WTC11 (cell line): Measurements from ENCODE around the gene FOXP1. TPM values are rescaled to one million over a fixed set of nuclear protein-coding genes. Genes with fewer than 3 reads are reported as not detected.

Experiments used
- ATAC-seq: fragments of 200-7000 bp; cut with Tn5 transposase; 2 replicates; pipeline ENCODE4 v1.10.0; 2021; ENCODE audit warnings: mild to moderate bottlenecking, moderate library complexity
- CTCF ChIA-PET: fragments of 300-600 bp; sonication (Branson Sonifier 250); formaldehyde crosslinking; loops from one replicate; lab custom pipeline; 2021; ENCODE audit warnings: antibody characterized with exemption; lab: Charles Lee
- POLR2A ChIA-PET: fragments of 350-600 bp; sonication (Branson Sonifier 250); formaldehyde crosslinking; loops from one replicate; lab custom pipeline; 2021; ENCODE audit warnings: antibody characterized with exemption; lab: Charles Lee
- DNase-seq: peaks from one replicate; pipeline ENCODE4 v3.0.0; 2021; ENCODE audit warnings: low spot score
- H3K27ac Mint-ChIP-seq: 2 replicates; pipeline ENCODE4 v1.8.0; 2021; ENCODE audit warnings: mixed read lengths
- H3K27me3 Mint-ChIP-seq: 2 replicates; pipeline ENCODE4 v1.8.0; 2021; ENCODE audit warnings: low read depth, mild to moderate bottlenecking, moderate library complexity, mixed read lengths
- H3K36me3 Mint-ChIP-seq: 2 replicates; pipeline ENCODE4 v1.8.0; 2021; ENCODE audit warnings: mixed read lengths
- H3K4me1 Mint-ChIP-seq: 2 replicates; pipeline ENCODE4 v1.8.0; 2022; ENCODE audit warnings: mixed read lengths
- H3K4me3 Mint-ChIP-seq: 2 replicates; pipeline ENCODE4 v1.8.0; 2021; ENCODE audit warnings: mild to moderate bottlenecking, moderate library complexity, mixed read lengths
- H3K9me3 Mint-ChIP-seq: 2 replicates; pipeline ENCODE4 v1.8.0; 2021; ENCODE audit warnings: mixed read lengths
- ATF1 ChIP-seq: sonication (generic); formaldehyde crosslinking; IDR thresholded peaks from 2 replicates; pipeline ENCODE4 v1.8.1; 2023; ENCODE audit warnings: mild to moderate bottlenecking, moderate library complexity, missing genetic modification reagents
- FOXP1 ChIP-seq: sonication (generic); formaldehyde crosslinking; IDR thresholded peaks from 2 replicates; pipeline ENCODE4 v1.8.0; 2022; ENCODE audit warnings: missing genetic modification reagents, mild to moderate bottlenecking, moderate library complexity, borderline replicate concordance
- GTF2I ChIP-seq: fragments of 250-450 bp; sonication (Bioruptor Pico); conservative IDR thresholded peaks from 2 replicates; pipeline ENCODE4 v1.4.0; 2021; ENCODE audit warnings: mild to moderate bottlenecking
- IRF2 ChIP-seq: sonication (generic); formaldehyde crosslinking; IDR thresholded peaks from 2 replicates; pipeline ENCODE4 v1.8.0; 2022; ENCODE audit warnings: low read depth, missing genetic modification reagents, borderline replicate concordance
- JAZF1 ChIP-seq: fragments of 250-450 bp; sonication (Bioruptor Pico); IDR thresholded peaks from 2 replicates; pipeline ENCODE4 v1.9.0; 2021; ENCODE audit warnings: moderate library complexity, mild to moderate bottlenecking, inconsistent platforms
- JUN ChIP-seq: sonication (generic); formaldehyde crosslinking; IDR thresholded peaks from 2 replicates; pipeline ENCODE4 v1.8.0; 2023; ENCODE audit warnings: mild to moderate bottlenecking, missing genetic modification reagents
- KAT7 ChIP-seq: sonication (generic); formaldehyde crosslinking; IDR thresholded peaks from 2 replicates; pipeline ENCODE4 v1.8.1; 2023; ENCODE audit warnings: missing genetic modification reagents, mild to moderate bottlenecking, borderline replicate concordance
- SOX15 ChIP-seq: fragments of 250-450 bp; sonication (Bioruptor Pico); IDR thresholded peaks from 2 replicates; pipeline ENCODE4 v1.9.0; 2021; ENCODE audit warnings: mild to moderate bottlenecking
- TEAD4 ChIP-seq: sonication (generic); formaldehyde crosslinking; IDR thresholded peaks from 2 replicates; pipeline ENCODE4 v1.8.0; 2022; ENCODE audit warnings: mild to moderate bottlenecking, missing genetic modification reagents
- ZBTB21 ChIP-seq: sonication (generic); formaldehyde crosslinking; IDR thresholded peaks from 2 replicates; pipeline ENCODE4 v1.8.1; 2023; ENCODE audit warnings: mild to moderate bottlenecking, missing genetic modification reagents, borderline replicate concordance
- ZNF138 ChIP-seq: sonication (generic); formaldehyde crosslinking; conservative IDR thresholded peaks from 2 replicates; pipeline ENCODE4 v1.8.1; 2022; ENCODE audit warnings: mild to moderate bottlenecking, moderate library complexity, missing genetic modification reagents
- ZNF232 ChIP-seq: sonication (generic); formaldehyde crosslinking; IDR thresholded peaks from 2 replicates; pipeline ENCODE4 v1.8.0; 2022; ENCODE audit warnings: mild to moderate bottlenecking, missing genetic modification reagents
- ZNF317 ChIP-seq: sonication (generic); formaldehyde crosslinking; IDR thresholded peaks from 2 replicates; pipeline ENCODE4 v1.8.1; 2023; ENCODE audit warnings: low read depth, mild to moderate bottlenecking, moderate library complexity, missing genetic modification reagents, borderline replicate concordance
- total RNA-seq: library from RNA; stranded (reverse); gene quantifications from 3 replicates; pipeline ENCODE4 v1.2.3, GENCODE V29; 2021
- TF ChIP-seq, protein P1 (sequence below): sonication (generic); formaldehyde crosslinking; IDR thresholded peaks from 2 replicates; pipeline ENCODE4 v1.8.1; 2023; ENCODE audit warnings: mild to moderate bottlenecking, missing genetic modification reagents, moderate library complexity
- TF ChIP-seq, protein P2 (sequence below): sonication (generic); formaldehyde crosslinking; conservative IDR thresholded peaks from 2 replicates; pipeline ENCODE4 v1.8.1; 2023; ENCODE audit warnings: mild to moderate bottlenecking, low read depth, missing genetic modification reagents, moderate library complexity
- TF ChIP-seq, protein P3 (sequence below): sonication (generic); formaldehyde crosslinking; IDR thresholded peaks from 2 replicates; pipeline ENCODE4 v1.8.0; 2022; ENCODE audit warnings: mild to moderate bottlenecking, missing genetic modification reagents
- TF ChIP-seq, protein P4 (sequence below): sonication (generic); formaldehyde crosslinking; IDR thresholded peaks from 2 replicates; pipeline ENCODE4 v1.8.0; 2022; ENCODE audit warnings: mild to moderate bottlenecking, missing genetic modification reagents
- TF ChIP-seq, protein P5 (sequence below): sonication (generic); formaldehyde crosslinking; IDR thresholded peaks from 2 replicates; pipeline ENCODE4 v1.8.1; 2023; ENCODE audit warnings: mild to moderate bottlenecking, missing genetic modification reagents, moderate library complexity
- TF ChIP-seq, protein P6 (sequence below): fragments of 250-450 bp; sonication (Bioruptor Pico); conservative IDR thresholded peaks from 2 replicates; pipeline ENCODE4 v1.9.0; 2021; ENCODE audit warnings: mild to moderate bottlenecking
- TF ChIP-seq, protein P7 (sequence below): sonication (generic); formaldehyde crosslinking; IDR thresholded peaks from 2 replicates; pipeline ENCODE4 v1.8.1; 2023; ENCODE audit warnings: mild to moderate bottlenecking, moderate library complexity, missing genetic modification reagents

The FOXP1 gene
- total RNA-seq, 1 experiment from 2014 or later: 25.8 TPM

DNA sequence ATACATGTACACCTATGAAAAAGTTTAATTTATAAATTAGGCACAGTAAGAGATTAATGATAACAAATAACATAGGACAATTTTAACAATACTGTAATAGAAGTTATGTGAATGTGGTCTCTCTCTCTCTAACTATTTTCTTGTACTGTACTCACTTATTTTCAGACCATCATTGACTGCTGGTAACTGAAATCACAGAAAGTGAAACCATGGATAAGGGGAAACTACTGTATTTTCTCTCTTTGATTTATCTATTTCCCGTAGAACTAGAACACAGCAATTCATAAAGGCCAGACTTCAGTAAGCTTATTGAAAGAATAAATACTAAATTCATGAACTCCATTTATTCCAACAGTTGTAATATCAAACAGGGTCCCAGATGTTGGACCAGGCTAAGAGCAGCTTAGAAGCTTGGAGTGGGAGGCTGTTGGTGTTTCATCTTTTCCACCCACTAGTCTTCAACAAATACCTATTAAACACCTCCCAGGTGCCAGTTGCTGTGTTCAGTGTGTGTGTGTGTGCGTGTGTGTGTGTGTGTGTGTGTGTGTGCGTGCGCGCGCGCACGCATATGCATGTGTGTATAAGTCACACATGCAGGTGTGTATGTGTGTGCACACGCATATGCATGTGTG lies 235.4 kb downstream of the FOXP1 start:
- no peak for TF ChIP-seq TEAD4 (CRISPR knock-in tag)
- TF ChIP-seq ZNF232 (CRISPR knock-in tag): no peak
- TF ChIP-seq, protein P1, sequence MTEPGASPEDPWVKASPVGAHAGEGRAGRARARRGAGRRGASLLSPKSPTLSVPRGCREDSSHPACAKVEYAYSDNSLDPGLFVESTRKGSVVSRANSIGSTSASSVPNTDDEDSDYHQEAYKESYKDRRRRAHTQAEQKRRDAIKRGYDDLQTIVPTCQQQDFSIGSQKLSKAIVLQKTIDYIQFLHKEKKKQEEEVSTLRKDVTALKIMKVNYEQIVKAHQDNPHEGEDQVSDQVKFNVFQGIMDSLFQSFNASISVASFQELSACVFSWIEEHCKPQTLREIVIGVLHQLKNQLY (CRISPR knock-in tag): no peak
- no peak for TF ChIP-seq JUN
- no peak for TF ChIP-seq IRF2 (CRISPR knock-in tag)
- no peak for TF ChIP-seq ZNF138
- no peak for TF ChIP-seq ZBTB21 (CRISPR knock-in tag)
- TF ChIP-seq, protein P2, sequence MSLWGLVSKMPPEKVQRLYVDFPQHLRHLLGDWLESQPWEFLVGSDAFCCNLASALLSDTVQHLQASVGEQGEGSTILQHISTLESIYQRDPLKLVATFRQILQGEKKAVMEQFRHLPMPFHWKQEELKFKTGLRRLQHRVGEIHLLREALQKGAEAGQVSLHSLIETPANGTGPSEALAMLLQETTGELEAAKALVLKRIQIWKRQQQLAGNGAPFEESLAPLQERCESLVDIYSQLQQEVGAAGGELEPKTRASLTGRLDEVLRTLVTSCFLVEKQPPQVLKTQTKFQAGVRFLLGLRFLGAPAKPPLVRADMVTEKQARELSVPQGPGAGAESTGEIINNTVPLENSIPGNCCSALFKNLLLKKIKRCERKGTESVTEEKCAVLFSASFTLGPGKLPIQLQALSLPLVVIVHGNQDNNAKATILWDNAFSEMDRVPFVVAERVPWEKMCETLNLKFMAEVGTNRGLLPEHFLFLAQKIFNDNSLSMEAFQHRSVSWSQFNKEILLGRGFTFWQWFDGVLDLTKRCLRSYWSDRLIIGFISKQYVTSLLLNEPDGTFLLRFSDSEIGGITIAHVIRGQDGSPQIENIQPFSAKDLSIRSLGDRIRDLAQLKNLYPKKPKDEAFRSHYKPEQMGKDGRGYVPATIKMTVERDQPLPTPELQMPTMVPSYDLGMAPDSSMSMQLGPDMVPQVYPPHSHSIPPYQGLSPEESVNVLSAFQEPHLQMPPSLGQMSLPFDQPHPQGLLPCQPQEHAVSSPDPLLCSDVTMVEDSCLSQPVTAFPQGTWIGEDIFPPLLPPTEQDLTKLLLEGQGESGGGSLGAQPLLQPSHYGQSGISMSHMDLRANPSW (CRISPR knock-in tag): no peak

DNA sequence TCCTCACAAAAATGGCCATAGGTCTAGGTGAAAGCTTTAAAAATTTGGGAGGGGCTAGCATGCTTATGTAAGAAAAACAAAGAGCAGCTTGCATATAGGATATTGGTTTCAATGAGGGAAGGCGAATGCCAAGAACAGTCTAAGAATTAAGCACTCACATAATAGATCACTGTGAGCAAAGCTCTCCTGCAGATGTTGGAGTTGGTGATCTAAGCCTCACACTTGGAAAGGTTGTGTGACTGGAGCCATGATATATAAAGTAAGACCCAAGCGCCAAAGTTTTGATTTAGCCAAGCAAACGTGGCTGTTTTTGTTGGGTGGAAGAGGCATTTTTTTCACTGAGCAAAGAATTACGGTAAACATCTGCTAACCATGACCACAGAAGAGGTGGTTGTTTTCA lies 237.5 kb downstream of the FOXP1 start:
- CTCF ChIA-PET: no interaction called here
- peaks cover 4% of the 10 kb centered on the region; the same call in 1 of the 2 replicates for H3K4me1 Mint-ChIP-seq
- POLR2A ChIA-PET: no interaction called here
- no peaks in the 10 kb centered on the region for H3K27me3 Mint-ChIP-seq
- H3K9me3 Mint-ChIP-seq: 0 out of 2 replicates have a peak, but pooled peaks cover 3% of the 10 kb centered on the region
- ATAC-seq (no peak), DNase-seq (no peak)
- H3K27ac Mint-ChIP-seq: no peak overlapping the region
- peaks cover 2% of the 10 kb centered on the region; the same call in 1 of the 2 replicates for H3K36me3 Mint-ChIP-seq
- TF ChIP-seq SOX15 (CRISPR knock-in tag): no peak
- TF ChIP-seq ZNF317 (CRISPR knock-in tag): no peak
- TF ChIP-seq KAT7: no peak
- no peak for TF ChIP-seq GTF2I (CRISPR knock-in tag)
- TF ChIP-seq, protein P3, sequence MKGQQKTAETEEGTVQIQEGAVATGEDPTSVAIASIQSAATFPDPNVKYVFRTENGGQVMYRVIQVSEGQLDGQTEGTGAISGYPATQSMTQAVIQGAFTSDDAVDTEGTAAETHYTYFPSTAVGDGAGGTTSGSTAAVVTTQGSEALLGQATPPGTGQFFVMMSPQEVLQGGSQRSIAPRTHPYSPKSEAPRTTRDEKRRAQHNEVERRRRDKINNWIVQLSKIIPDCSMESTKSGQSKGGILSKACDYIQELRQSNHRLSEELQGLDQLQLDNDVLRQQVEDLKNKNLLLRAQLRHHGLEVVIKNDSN (CRISPR knock-in tag): no peak
- H3K4me3 Mint-ChIP-seq: no peak overlapping the region

More for the DNA sequence above, 235.4 kb downstream of the FOXP1 start:
- H3K27ac Mint-ChIP-seq: no peak overlapping the region
- no peak overlapping the region for H3K4me3 Mint-ChIP-seq
- ChIA-PET POLR2A (no interaction called here), CTCF (interaction anchor here (0.5 kb wide), 1 partner anchor 148 kb away, joined by 3 read pairs; no protein-coding TSS in a partner anchor)
- H3K36me3 Mint-ChIP-seq: no peaks in the 10 kb centered on the region; the same call in 1 of the 2 replicates
- no peaks in the 10 kb centered on the region for H3K27me3 Mint-ChIP-seq
- DNase-seq (no peak), ATAC-seq (no peak)
- H3K9me3 Mint-ChIP-seq: no peaks in the 10 kb centered on the region
- H3K4me1 Mint-ChIP-seq: peaks cover 4% of the 10 kb centered on the region; the same call in 1 of the 2 replicates

DNA sequence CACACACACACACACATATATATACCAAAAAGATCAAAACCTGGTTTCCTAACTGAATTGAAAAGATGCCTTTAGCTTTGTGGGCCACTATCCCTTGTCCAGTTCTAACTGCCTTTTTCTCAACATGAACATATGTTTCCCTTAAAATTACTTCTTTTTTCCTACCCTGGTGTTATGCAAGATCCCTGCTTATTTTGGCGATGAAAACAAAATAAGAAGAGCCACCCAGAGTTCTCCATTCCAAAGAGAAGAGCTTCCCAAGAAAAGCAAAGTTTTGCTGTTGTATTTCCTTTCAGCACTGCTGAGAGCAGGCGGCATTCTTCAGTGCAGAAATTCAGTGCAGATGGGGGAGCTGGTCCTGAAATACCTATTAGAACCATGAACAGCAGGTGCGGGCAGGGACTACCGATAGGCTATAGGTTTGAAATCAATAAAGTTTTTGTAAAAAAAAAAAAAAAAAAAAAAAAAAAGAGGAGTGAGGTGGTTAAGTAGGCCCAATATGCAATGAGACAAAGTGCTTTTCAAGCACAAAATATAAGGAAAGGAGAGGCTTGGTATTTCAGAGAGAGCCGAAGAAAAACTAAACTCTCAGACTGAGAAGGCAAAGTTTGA lies 238.0 kb downstream of the FOXP1 start:
- ChIA-PET CTCF (no interaction called here), POLR2A (no interaction called here)
- TF ChIP-seq KAT7: no peak
- TF ChIP-seq, protein P4, sequence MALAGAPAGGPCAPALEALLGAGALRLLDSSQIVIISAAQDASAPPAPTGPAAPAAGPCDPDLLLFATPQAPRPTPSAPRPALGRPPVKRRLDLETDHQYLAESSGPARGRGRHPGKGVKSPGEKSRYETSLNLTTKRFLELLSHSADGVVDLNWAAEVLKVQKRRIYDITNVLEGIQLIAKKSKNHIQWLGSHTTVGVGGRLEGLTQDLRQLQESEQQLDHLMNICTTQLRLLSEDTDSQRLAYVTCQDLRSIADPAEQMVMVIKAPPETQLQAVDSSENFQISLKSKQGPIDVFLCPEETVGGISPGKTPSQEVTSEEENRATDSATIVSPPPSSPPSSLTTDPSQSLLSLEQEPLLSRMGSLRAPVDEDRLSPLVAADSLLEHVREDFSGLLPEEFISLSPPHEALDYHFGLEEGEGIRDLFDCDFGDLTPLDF (CRISPR knock-in tag): no peak
- TF ChIP-seq, protein P5, sequence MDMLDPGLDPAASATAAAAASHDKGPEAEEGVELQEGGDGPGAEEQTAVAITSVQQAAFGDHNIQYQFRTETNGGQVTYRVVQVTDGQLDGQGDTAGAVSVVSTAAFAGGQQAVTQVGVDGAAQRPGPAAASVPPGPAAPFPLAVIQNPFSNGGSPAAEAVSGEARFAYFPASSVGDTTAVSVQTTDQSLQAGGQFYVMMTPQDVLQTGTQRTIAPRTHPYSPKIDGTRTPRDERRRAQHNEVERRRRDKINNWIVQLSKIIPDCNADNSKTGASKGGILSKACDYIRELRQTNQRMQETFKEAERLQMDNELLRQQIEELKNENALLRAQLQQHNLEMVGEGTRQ (CRISPR knock-in tag): no peak
- TF ChIP-seq, protein P6, sequence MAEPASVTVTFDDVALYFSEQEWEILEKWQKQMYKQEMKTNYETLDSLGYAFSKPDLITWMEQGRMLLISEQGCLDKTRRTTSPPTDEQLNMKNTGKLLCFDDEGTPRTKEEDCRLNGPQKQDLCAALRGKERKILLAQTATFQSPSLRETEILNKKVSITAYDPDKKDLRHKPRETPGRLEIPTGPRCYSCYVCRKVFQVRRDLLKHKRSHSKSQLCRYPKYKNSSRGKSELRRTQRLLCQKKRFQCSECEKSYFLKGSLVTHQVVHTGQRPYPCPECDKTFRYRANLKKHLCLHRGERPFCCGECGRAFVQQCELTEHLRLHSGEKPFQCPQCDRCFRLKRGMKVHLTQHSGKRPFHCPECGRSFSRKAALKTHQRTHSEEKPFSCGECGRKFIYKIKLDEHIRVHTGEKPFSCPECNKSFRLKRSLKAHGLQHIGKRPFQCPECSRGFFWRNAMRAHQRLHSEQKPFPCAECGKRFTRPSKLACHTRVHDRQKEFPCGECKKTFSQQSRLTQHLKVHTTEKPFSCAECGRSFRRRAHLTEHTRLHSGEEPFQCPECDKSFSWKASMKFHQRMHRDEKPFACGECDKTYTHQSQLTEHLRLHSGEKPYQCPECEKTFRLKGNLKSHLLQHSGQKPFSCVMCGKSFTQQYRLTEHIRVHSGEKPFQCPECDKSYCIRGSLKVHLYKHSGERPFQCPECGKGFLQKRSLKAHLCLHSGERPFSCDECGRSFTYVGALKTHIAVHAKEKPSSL (CRISPR knock-in tag): no peak
- no peak for TF ChIP-seq JUN
- TF ChIP-seq ATF1 (CRISPR knock-in tag): no peak
- TF ChIP-seq, protein P7, sequence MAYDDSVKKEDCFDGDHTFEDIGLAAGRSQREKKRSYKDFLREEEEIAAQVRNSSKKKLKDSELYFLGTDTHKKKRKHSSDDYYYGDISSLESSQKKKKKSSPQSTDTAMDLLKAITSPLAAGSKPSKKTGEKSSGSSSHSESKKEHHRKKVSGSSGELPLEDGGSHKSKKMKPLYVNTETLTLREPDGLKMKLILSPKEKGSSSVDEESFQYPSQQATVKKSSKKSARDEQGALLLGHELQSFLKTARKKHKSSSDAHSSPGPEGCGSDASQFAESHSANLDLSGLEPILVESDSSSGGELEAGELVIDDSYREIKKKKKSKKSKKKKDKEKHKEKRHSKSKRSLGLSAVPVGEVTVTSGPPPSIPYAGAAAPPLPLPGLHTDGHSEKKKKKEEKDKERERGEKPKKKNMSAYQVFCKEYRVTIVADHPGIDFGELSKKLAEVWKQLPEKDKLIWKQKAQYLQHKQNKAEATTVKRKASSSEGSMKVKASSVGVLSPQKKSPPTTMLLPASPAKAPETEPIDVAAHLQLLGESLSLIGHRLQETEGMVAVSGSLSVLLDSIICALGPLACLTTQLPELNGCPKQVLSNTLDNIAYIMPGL (CRISPR knock-in tag): no peak
- TF ChIP-seq FOXP1 (CRISPR knock-in tag): no peak
- no peak for TF ChIP-seq JAZF1 (CRISPR knock-in tag)

More for the DNA sequence above, 238.0 kb downstream of the FOXP1 start:
- peaks cover 4% of the 10 kb centered on the region; the same call in 1 of the 2 replicates for H3K4me1 Mint-ChIP-seq
- H3K9me3 Mint-ChIP-seq: 0 out of 2 replicates have a peak, but pooled peaks cover 5% of the 10 kb centered on the region
- ATAC-seq (no peak), DNase-seq (no peak)
- peaks cover 2% of the 10 kb centered on the region; the same call in 1 of the 2 replicates for H3K36me3 Mint-ChIP-seq
- H3K27ac Mint-ChIP-seq: no peak overlapping the region
- H3K27me3 Mint-ChIP-seq: no peaks in the 10 kb centered on the region
- H3K4me3 Mint-ChIP-seq: no peak overlapping the region
